Esophagus muscularis mucosa (tissue), 4 donors: ENCODE data around the gene MAT2B. TPM values are rescaled to one million over a fixed set of nuclear protein-coding genes. Genes with fewer than 3 reads are reported as not detected.

ENCODE experiments used
- DNase-seq: peaks from one replicate; pipeline ENCODE4 v3.0.0-alpha.2; 2017; ENCODE audit errors: extremely low spot score
- H3K27ac ChIP-seq, 4 donors: fragments of 200-600 bp; sonication (generic); replicated peaks in 1 of 4; 1 replicate in 3 of 4; 2 replicates in 1 of 4; pipeline ENCODE4 v1.5.1; 2016 to 2019; ENCODE audit warnings: mild to moderate bottlenecking in 1 of 4
- H3K27me3 ChIP-seq, 4 donors: fragments of 200-600 bp; sonication (generic); one replicate each; pipeline versions ENCODE4 v1.5.1 to v1.6.0; 2016 to 2019
- H3K36me3 ChIP-seq, 4 donors: fragments of 200-600 bp; sonication (generic); one replicate each; pipeline ENCODE4 v1.5.1; 2016 to 2019
- H3K4me1 ChIP-seq, 4 donors: fragments of 200-600 bp; sonication (generic); one replicate each; pipeline ENCODE4 v1.5.1; 2016 to 2019
- H3K4me3 ChIP-seq, 4 donors: fragments of 200-600 bp; sonication (generic); 1 replicate in 2 of 4; 2 replicates in 2 of 4; pipeline ENCODE4 v1.5.1; 2016 to 2019; ENCODE audit warnings: mild to moderate bottlenecking in 4 of 4, moderate library complexity in 1 of 4
- H3K9me3 ChIP-seq, 4 donors: fragments of 200-600 bp; sonication (generic); 1 replicate in 3 of 4; 2 replicates in 1 of 4; pipeline ENCODE4 v1.5.1; 2016 to 2019
- EP300 ChIP-seq: sonication (generic); formaldehyde crosslinking; IDR thresholded peaks from one replicate; pipeline ENCODE4 v1.6.1; 2017; ENCODE audit warnings: antibody characterized with exemption
- POLR2A ChIP-seq: fragments of 450-650 bp; IDR thresholded peaks from one replicate; pipeline ENCODE4 v1.6.1; 2017; ENCODE audit warnings: antibody characterized with exemption, moderate library complexity, mild to moderate bottlenecking, low read depth
- POLR2AphosphoS5 ChIP-seq, 2 donors: sonication (generic); formaldehyde crosslinking; IDR thresholded peaks; one replicate each; pipeline ENCODE4 v1.6.1; 2017; ENCODE audit warnings: antibody characterized with exemption in 2 of 2
- WGBS: methylation state at CpG from one replicate; pipeline ENCODE4 v1.1.5; 2018; 5-methylcytosine and 5-hydroxymethylcytosine counted together
- intact Hi-C: fragments of 100-400 bp; cut with DNase I; formaldehyde crosslinking; loops from one replicate; pipeline ENCODE4 v1.15.1; 2023
- total RNA-seq, 4 donors: library from RNA; depleted of rRNA; stranded (reverse); fragments of >200 nt; gene quantifications; one replicate each; pipeline versions ENCODE4 v1.1.0 to v1.2.1, GENCODE V29; 2016
- TF ChIP-seq, protein P1 (sequence below), 3 experiments: fragments of 200-600 bp in 2 of 3; fragments of 450-650 bp in 1 of 3; sonication (generic) in 2 of 3; IDR thresholded peaks; one replicate each; pipeline ENCODE4 v1.5.1; 2017 to 2019; ENCODE audit warnings: antibody characterized with exemption in 3 of 3, mild to moderate bottlenecking in 2 of 3, moderate library complexity in 1 of 3

The MAT2B gene
- total RNA-seq, 4 donors from 2014 or later: 42.5 to 60.8 (median 52.5) TPM

DNA sequence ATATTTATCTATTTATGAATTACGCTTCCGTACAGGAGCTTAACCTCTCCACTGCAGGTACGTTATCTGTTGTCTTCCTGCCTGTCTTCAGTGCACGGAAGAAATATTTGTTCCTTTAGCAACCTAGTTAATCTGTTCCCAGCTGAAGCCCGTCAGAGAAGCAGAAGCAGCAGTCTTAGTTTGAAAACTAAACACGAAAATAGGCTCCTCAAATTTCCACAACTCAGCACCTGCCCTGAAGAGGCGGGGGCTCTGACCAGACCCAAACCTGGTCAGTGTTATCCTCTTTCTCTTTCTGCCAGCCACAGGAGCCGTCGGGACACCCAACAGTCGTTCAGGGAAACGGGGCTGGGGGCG, 46.0 kb upstream of the MAT2B start:
- H3K9me3 ChIP-seq: no peaks in the 10 kb centered on the region
- H3K36me3 ChIP-seq: peaks cover 4 to 19% (median 15%) of the 10 kb centered on the region in 4 donors
- peak overlapping the region; percentile 78 to 87 (median 84) for H3K4me3 ChIP-seq
- H3K27me3 ChIP-seq: no peaks in the 10 kb centered on the region
- WGBS: under 1% methylated on average over 12 of the region's 12 CpGs
- H3K27ac ChIP-seq: peak overlapping the region; percentile 92 to 98 (median 96)
- intact Hi-C loops: no loop called here
- DNase-seq: no peak
- peaks cover 18 to 36% (median 32%) of the 10 kb centered on the region in 4 donors for H3K4me1 ChIP-seq
- TF ChIP-seq EP300 (no peak), POLR2A (no peak), POLR2AphosphoS5 (IDR thresholded peaks at IDR 0.05) (no peak)
- TF ChIP-seq, protein P1, sequence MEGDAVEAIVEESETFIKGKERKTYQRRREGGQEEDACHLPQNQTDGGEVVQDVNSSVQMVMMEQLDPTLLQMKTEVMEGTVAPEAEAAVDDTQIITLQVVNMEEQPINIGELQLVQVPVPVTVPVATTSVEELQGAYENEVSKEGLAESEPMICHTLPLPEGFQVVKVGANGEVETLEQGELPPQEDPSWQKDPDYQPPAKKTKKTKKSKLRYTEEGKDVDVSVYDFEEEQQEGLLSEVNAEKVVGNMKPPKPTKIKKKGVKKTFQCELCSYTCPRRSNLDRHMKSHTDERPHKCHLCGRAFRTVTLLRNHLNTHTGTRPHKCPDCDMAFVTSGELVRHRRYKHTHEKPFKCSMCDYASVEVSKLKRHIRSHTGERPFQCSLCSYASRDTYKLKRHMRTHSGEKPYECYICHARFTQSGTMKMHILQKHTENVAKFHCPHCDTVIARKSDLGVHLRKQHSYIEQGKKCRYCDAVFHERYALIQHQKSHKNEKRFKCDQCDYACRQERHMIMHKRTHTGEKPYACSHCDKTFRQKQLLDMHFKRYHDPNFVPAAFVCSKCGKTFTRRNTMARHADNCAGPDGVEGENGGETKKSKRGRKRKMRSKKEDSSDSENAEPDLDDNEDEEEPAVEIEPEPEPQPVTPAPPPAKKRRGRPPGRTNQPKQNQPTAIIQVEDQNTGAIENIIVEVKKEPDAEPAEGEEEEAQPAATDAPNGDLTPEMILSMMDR (IDR thresholded peaks at IDR 0.05): no peak

DNA sequence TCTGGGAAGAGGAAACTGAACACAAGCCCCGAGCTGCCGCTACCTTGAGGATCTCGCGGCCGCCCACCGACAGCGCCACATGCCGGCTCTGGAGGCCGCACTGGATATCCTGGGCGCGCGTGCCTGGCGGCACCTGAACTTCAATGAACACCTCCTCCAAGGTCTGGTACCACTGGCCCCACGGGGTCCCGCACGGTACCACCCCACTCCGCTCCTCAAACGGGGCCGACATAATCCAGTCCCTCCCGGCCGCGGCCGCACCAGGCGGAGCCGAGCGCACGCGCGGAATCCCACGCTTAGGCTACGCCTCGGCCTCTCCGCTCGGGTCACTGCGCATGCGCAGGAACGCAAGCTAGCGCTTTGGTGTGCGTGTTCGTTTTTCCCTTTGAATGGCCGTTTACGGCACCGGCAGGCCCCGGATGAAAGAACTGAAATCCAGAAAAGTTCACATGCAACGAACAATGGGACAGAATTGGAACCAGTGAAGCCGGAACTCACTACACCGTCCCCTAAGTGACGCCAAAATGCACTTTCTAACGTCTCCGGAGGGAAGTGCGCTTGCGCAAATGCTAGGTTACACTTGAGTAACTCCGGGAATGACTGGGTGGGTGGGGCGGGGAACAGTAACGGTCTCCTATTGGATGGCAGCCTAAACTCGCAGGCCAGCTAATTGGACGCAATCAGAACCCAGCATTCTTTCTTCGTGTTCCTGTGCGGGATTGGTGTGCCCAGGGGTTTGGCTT, 45.4 kb upstream of the MAT2B start, which contains the start of gene NUDCD2:
NUDCD2 (minus strand) TSS at position 284 of the 743 bp plus-strand sequence; CDS start at position 232, 52 bp downstream.
- intact Hi-C loops: loop anchor here (5.0 kb wide), 1 partner anchor 42 kb away; no protein-coding TSS in a partner anchor

DNA sequence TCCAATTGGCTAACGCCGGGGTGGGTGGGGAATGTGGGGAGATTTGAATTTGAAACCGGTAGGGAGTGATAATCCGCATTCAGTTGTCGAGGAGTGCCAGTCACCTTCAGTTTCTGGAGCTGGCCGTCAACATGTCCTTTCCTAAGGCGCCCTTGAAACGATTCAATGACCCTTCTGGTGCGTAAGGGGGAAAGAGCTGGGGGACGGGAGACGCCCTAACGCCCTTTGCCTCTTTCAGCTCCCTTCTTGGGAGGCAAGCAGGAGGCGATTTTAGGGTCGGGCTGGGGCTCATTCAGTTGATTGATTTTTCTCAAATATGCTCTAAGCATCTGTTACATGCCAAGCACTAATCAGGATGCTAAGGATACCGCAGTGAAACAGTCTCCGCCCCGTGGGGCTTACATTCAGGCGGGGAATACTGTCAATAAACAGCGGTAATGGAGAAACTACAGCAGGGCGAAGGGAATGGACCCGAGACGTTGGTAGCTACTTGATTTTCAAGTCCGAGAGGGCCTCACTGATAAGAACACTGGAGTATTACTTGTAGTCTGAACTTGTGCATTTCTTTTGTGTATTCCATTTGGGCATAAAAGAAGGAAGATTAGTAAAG, 44.8 kb upstream of the MAT2B start, which contains the start of gene HMMR:
HMMR (plus strand) TSS at position 71 of the 610 bp plus-strand sequence; CDS start at position 132, 61 bp downstream.
- Histone ChIP-seq H3K4me3 (peak within 1 kb of the TSS; percentile 78 to 87 (median 84)), H3K4me1 (peaks cover 18 to 36% (median 32%) of the 10 kb centered on the region in 4 donors), H3K9me3 (no peaks in the 10 kb centered on the region), H3K27ac (peak within 1 kb of the TSS; percentile 92 to 98 (median 96)), H3K27me3 (no peaks in the 10 kb centered on the region), H3K36me3 (peaks cover 0 to 9% (median 3%) of the 10 kb centered on the region in 4 donors)
- intact Hi-C loops: loop anchor here (5.0 kb wide), 1 partner anchor 42 kb away; no protein-coding TSS in a partner anchor
- no peak for DNase-seq
- TF ChIP-seq POLR2AphosphoS5 (IDR thresholded peaks at IDR 0.05) (no peak), POLR2A (no peak), EP300 (no peak)
- TF ChIP-seq, protein P1 (IDR thresholded peaks at IDR 0.05): no peak
- WGBS: under 1% methylated on average over 21 of the region's 23 CpGs

More for the DNA sequence above, 45.4 kb upstream of the MAT2B start, which contains the start of gene NUDCD2:
- Histone ChIP-seq H3K36me3 (peaks cover 4 to 14% (median 10%) of the 10 kb centered on the region in 4 donors), H3K4me3 (peak within 1 kb of the TSS; percentile 78 to 87 (median 84)), H3K27ac (peak within 1 kb of the TSS; percentile 92 to 98 (median 96)), H3K27me3 (no peaks in the 10 kb centered on the region), H3K4me1 (peaks cover 18 to 36% (median 32%) of the 10 kb centered on the region in 4 donors), H3K9me3 (no peaks in the 10 kb centered on the region)
- 0% methylated on average over 35 of the region's 59 CpGs for whole genome bisulfite sequencing
- DNase-seq: peak; percentile 99
- TF ChIP-seq, protein P1 (IDR thresholded peaks at IDR 0.05): peak; percentile 26 to 28 (median 28)
- TF ChIP-seq POLR2A (peak; percentile 64), POLR2AphosphoS5 (IDR thresholded peaks at IDR 0.05) (peak; percentile 93 to 96), EP300 (no peak)

DNA sequence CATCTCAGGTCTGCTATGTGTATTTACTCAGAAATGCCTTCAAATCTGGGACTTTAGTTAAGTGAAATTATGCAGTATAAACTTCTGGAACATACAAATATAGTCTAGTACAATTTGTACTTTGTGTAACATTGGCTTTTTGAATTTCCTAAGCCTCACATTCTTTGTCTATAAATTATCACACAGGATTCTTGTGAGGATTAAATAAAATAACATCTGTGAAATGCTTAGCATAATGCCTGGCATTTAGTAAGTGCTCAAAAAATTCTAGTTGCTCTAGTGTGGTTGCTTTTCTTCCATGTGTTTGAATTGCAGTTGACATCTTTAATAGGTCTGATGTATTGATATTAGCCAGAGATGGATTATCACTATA, 42.4 kb upstream of the MAT2B start:
- no peaks in the 10 kb centered on the region for H3K36me3 ChIP-seq
- H3K4me1 ChIP-seq: peaks cover 17 to 30% (median 28%) of the 10 kb centered on the region in 4 donors
- no peak for DNase-seq
- TF ChIP-seq POLR2AphosphoS5 (IDR thresholded peaks at IDR 0.05) (no peak), POLR2A (no peak), EP300 (no peak)
- intact Hi-C loops: loop anchor here (5.0 kb wide), 1 partner anchor 39 kb away; no protein-coding TSS in a partner anchor
- no peaks in the 10 kb centered on the region for H3K27me3 ChIP-seq
- no peaks in the 10 kb centered on the region for H3K9me3 ChIP-seq
- no peak overlapping the region for H3K27ac ChIP-seq
- no peak overlapping the region for H3K4me3 ChIP-seq

DNA sequence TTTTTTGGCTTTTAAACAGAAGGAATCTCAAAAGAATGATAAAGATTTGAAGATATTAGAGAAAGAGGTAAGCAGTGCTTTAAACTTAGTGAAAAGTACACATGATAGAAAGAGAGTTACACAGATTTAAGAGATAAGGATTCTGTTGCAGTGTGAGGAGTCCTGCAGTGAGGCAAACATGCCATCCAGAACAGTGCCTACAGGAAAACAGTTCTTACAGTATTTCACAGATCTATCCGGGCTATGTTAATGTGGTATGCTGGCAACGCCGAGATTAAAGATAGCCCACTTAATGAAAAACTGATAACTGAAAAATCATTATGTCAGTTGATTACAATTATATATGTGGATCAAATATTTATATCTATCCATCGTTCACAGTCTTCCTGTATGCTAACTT, 37.7 kb upstream of the MAT2B start:
- intact Hi-C loops: no loop called here
- Histone ChIP-seq H3K4me1 (no peaks in the 10 kb centered on the region), H3K36me3 (no peaks in the 10 kb centered on the region), H3K27me3 (no peaks in the 10 kb centered on the region), H3K9me3 (no peaks in the 10 kb centered on the region), H3K27ac (no peak overlapping the region), H3K4me3 (no peak overlapping the region)
- TF ChIP-seq, protein P1 (IDR thresholded peaks at IDR 0.05): no peak
- TF ChIP-seq POLR2A (no peak), POLR2AphosphoS5 (IDR thresholded peaks at IDR 0.05) (no peak), EP300 (no peak)
- no peak for DNase-seq
- WGBS: 84% methylated on average over 4 of the region's 4 CpGs
